Eye (tissue), 1 donor: ENCODE results near the gene TCP11L2.
"Not testable (repeated sequence)": the region's sequence is repeated elsewhere in the genome, so short reads cannot be mapped to it uniquely, and the experiment has no call there.

Source experiments
- DNase-seq: peaks from one replicate; pipeline ENCODE4 v3.0.0-alpha.2; 2015

TCP11L2 gene

GRCh38 chr12:106284358-106285105 lies 18.0 kb upstream of the TCP11L2 start:
- peak; percentile 56 for DNase-seq

- peak; percentile 76 for DNase-seq
These were observed 16.6 kb upstream of the TCP11L2 start for GRCh38 chr12:106285982-106286381.

DNA sequence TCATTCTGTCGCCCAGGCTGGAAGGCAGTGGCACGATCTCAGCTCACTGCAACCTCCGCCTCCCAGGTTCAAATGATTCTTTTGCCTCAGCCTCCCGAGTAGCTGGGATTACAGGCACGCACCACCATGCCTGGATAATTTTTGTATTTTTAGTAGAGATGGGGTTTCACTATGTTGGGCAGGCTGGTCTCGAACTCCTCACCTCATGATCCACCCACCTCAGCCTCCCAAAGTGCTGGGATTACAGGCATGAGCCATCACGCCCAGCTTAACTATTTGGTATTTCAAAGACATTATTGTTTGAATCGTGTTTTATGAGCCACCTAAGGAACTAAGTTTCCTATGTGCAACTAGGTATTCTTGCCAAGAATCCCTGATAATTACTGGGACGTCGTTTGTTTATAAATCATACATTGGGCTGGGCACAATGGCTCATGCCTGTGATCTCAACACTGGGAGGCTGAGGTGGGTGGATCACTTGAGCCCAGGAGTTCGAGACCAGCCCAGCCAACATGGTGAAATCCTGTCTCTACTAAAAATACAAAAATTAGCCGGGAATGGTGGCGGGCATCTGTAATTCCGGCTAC lies 15.9 kb upstream of the TCP11L2 start:
- not testable (repeated sequence) for DNase-seq

GRCh38 chr12:106287364-106287763 lies 15.2 kb upstream of the TCP11L2 start:
- no peak for DNase-seq

DNA sequence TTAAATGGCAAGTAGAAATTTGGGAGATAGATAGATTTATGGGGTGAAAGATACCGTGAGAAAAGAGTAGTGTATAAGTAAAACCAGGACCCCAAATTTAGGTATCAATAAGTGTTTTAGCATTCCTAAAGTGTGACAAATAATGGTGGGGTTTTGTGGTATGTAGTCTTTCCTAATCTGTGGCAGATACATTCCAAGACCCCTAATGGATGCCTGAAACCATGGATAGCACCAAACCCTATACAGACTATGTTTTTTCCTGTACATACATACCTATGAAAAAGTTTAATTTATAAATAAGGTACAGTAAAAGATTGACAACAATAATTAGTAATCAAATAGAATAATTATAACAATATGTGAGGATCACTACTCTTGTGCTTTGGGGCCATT lies 14.4 kb upstream of the TCP11L2 start:
- DNase-seq, result no peak

DNA sequence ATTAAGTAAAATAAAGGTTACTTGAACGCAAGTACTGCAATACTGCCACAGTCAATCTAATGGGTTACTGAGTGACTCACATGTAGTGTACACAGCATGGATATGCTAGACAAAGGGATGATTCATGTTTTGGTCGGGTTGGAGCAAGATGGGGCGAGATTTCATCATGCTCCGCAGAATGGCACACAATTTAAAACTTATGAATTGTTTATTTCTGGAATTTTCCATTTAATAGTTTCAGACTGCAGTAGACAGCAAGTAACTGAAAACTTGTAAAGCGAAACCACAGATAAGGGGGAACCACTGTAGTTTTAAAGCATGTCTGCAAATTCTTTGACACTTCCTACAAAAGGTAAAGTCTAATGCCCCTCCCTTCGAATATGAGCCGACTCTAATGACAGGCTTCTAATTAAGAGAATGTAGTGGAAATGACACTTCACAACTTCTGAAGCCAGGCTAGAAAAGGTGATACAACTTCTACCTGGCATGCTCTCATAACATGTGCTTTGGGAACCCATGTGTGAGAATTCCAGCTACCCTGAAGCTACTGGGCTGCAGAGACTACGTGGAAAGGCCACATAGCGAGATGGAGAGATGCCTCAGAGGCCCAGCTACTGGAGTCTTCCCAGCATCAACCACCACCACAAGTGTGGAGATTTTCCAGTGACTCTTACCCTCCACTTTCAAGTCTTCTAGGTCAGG lies 13.9 kb upstream of the TCP11L2 start:
- no peak for DNase-seq

DNA sequence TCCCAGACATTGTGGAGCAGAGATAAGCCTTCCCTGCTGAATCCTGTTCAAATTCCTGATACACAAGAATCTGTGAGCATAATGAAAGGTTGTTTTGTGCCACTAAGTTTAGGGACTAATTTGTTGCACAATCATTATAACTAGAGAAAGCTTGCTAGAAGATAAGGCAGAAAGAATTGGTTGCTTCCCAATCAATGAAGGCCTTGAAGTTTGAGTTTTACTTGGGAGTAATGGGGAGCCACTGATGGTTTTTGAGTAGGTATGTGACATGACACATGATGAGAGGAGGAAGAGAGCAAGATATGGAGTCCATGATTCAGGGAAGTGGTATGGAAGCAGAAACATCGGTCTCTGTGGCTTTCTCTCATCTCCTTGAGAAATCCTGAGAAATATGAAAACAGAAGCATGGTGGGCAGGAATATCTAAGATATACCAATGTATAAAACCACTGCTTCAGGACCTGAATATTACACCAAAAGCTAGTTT lies 13.3 kb upstream of the TCP11L2 start:
- DNase-seq, result no peak

DNA sequence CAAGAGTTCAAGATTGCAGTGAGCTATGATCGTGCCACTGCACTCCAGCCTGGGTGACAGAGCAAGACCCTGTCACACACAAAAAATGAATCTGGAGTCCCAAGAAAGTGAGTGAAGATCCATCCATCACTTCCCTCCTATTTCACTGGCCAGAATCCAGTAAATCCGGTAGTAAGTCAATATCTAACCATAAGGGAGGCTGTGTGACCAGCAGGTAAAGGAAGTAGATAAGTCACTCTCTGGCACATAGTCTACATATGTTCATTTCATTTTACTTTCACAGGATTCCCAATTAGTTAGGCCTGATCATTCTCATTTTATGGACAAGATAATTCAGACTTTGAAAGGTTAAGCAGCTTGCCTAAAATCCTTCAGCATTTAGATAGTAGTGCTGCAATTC lies 11.9 kb upstream of the TCP11L2 start:
- no peak for DNase-seq

DNA sequence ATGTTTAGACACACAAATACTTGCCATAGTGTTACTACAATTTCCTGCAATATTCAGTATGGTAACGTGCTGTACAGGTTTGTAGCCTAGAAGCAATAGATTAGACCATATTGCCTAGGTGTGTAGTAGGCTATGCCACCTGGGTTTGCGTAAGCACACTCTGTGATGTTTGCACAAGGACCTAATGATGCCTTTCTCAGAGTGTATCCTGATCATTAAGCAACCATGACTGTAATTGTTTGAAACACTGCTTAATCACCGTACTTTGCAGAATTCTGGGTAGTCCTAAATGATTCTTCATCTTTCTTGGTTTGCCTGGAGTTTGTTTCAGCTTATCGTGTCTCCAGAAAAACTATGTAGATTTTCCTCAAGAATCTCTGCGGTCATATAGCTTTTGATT lies 11.2 kb upstream of the TCP11L2 start:
- DNase-seq, result no peak

GRCh38 chr12:106292339-106292738 lies 10.2 kb upstream of the TCP11L2 start:
- no peak for DNase-seq

GRCh38 chr12:106296179-106296877 lies 6.2 kb upstream of the TCP11L2 start:
- no peak for DNase-seq

DNA sequence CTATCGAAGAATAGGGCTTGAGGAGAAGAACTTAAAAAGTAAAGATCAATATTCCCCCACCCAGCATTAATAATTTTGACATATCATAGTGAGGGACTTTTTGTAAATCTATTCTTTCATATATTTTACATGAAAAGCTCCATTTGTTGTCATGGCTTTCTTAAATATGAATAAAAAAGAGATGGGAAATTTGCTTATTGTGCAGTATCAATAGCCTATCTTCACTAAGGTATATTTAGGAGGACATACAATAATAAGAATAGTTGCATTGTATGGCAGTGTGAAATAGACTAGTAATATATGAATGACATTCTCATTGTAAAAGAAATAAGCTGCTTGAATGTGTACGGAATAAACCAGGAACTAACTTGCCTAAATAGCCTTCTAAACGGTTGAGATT lies 5.5 kb upstream of the TCP11L2 start:
- no peak for DNase-seq

- no peak for DNase-seq
These were observed 4.9 kb upstream of the TCP11L2 start for GRCh38 chr12:106297681-106298080.

DNA sequence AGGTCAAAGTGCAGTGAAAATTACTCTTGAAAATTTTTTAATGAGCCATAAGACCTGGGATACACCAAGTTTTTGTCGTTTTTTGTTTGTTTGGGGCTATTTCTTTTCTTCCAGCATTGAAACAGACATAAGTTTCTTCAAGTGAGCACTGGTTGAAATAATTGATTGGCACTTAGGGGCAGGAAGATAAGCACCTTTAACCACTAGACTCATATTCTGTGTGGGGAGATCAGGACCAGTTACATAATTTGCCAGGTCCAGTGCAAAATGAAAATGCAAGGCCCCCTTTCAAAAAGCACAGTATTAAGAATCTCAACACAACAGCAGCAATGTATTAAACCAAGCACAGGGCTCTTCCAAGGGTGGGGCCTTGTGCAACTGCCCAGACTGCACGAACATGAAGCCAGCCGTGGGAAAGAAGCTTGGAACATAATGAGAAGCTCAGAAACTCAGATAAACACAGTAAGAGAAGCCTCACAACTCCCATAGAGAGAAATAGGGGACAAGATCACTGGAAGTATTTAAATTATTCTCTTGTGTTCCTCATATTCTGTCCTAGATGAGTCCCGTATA lies 3.2 kb upstream of the TCP11L2 start:
- DNase-seq, result no peak

- no peak for DNase-seq
These were observed 1.8 kb upstream of the TCP11L2 start for GRCh38 chr12:106300761-106301160.

DNA sequence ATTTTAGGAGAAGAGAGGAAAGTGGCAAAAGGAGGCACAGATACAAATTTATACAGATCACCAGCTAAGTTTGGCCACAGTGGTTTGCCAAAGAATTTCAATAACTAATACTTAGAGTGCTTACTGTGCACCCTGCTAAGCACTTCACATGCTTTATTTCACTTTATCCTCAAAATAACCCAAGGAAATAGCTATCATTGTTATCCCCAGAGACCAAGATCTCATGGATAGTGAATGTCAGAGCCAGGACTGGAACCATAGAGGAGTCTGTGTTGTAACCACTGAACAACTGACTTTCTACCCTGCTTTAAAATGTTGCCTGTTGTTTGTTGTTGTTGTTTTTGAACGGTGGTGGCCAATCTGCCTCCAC lies 1.3 kb upstream of the TCP11L2 start:
- no peak for DNase-seq

DNA sequence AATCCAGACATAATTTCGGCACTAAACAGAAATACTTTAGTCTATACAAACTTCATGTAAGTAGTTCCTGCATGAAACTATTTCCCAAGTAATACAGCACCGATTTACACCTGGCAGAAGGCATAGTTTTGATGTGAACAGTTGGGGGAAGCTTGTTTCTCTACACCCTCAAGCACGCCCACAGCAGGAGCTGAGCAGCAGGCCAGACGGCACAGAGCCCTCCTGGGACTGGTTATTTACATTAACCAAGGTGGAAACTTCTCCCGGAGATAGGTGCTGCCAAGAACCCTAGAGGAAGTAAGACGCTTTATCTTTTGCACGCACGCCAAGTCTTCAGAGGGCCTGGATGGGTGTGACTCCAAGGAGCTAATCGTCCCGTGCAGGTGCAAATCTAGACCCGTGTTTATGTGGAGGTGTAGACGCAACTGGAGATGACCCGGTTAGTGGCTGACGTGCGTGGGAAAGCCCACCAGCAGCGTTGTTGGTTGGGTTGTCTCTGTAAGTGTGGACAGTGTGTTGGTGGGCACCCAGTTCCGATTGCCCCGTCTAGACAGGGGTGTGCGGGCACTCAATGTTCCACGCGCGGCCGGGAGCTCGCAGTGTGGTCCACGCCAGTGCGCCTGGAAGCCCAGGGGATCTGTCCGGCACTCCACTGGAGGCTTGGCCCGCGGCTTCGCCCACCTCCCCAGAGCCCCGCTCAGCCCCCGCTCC lies 767 bp upstream of the TCP11L2 start:
- peak; percentile 74 for DNase-seq

- DNase-seq, result peak; percentile 90
These were observed 778 bp downstream of the TCP11L2 start for GRCh38 chr12:106303202-106303820.

DNA sequence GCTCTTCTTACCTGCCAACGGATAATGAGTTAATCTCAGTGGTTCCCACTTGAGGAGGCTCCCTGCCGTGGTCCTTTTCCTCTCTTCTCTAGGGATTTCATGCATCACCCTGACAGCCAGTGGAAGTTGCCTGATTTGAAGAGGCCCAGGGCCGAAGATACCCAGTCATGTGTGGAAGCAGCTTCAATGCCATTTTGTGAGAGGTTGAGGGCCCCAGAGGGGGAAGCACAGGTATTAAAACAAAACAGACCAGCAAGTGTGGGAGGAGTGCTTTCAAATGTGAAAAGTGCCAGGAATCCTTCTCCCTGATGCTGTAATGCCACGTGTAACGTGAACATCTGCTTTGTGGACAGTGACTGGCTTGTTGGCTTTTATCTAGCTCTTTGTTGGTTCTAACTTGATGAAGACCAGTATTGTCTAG lies 1.5 kb downstream of the TCP11L2 start:
- peak; percentile 38 for DNase-seq

- DNase-seq, result no peak
These were observed 2.3 kb downstream of the TCP11L2 start for GRCh38 chr12:106304797-106305196.

DNA sequence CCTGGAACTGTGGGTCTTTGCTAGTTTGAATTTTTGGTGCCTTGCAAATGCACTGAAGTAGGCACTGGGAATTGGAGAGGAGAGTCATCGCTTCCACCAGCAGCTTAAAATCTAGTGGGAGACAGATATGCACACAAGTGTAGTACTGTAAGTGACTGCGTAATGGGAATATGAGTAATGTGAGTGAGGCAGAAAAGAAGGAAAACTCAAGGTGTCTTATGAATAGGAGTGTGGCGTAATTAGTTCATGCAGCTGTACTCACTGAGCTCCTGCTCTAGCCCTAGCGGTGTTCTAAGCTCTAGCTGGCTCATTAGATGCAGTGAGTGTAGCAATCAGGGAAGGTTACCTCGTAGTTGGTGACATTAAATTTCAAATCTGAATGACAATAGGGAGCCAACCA lies 2.8 kb downstream of the TCP11L2 start:
- no peak for DNase-seq

DNA sequence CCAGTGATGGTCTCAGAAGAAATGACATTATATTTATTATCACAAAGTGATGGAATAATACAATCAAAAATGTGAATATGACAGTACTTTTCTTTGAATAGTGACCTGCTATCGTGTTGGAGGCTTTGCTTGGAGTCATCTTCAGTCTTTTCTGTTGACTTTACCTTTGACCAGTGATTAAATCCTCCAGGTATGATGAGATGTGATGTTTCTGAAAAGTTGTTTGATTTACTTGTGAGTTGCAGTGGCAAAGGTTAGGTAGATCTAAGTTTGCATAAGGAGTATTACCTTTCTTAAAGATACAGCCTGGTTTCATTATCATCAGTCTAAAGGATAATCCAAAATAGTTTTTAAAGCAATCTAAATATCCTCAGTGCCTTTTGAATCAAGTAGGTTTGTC lies 4.6 kb downstream of the TCP11L2 start:
- DNase-seq, result no peak
